BJ (cell line): ENCODE results near the gene UBASH3A. TPM values are rescaled to one million over a fixed set of nuclear protein-coding genes. Genes with fewer than 3 reads are reported as not detected.

Experiments
- CTCF ChIA-PET: fragments of 350-600 bp; formaldehyde crosslinking; extraction: SDS; loops from one replicate; lab custom pipeline; 2021; ENCODE audit warnings: antibody characterized with exemption, inconsistent platforms; lab: Yijun Ruan, JAX
- POLR2A ChIA-PET: fragments of 300-600 bp; sonication (Branson Sonifier 250); formaldehyde crosslinking; extraction: SDS; loops from one replicate; lab custom pipeline; 2021; ENCODE audit warnings: antibody characterized with exemption; lab: Charles Lee
- DNase-seq: peaks from one replicate; pipeline ENCODE4 v3.0.0-alpha.2; 2011; ENCODE audit warnings: low read depth
- H3K27me3 ChIP-seq: 2 replicates; pipeline ENCODE4 v1.6.0; 2011; ENCODE audit warnings: low read length; ENCODE audit not compliant: control insufficient read depth, insufficient read depth
- H3K36me3 ChIP-seq: 2 replicates; pipeline ENCODE4 v1.5.1; 2011; ENCODE audit warnings: low read length; ENCODE audit not compliant: control insufficient read depth, insufficient read depth
- H3K4me3 ChIP-seq: 2 replicates; pipeline ENCODE4 v1.5.1; 2011; ENCODE audit warnings: low read depth, mild to moderate bottlenecking, control low read depth, low read length
- CTCF ChIP-seq: IDR thresholded peaks from 2 replicates; pipeline ENCODE4 v1.5.1; 2011; ENCODE audit warnings: low read depth, mild to moderate bottlenecking, control low read depth, inconsistent platforms, low read length, moderate library complexity; ENCODE audit not compliant: insufficient read depth
- polyA plus RNA-seq: library from polyadenylated mRNA; depleted of rRNA; stranded (reverse); fragments of >200 nt; gene quantifications from 2 replicates; pipeline ENCODE4 v1.2.3, GENCODE V29; 2011

The UBASH3A gene
- polyA plus RNA-seq, 1 experiment: not detected

DNA sequence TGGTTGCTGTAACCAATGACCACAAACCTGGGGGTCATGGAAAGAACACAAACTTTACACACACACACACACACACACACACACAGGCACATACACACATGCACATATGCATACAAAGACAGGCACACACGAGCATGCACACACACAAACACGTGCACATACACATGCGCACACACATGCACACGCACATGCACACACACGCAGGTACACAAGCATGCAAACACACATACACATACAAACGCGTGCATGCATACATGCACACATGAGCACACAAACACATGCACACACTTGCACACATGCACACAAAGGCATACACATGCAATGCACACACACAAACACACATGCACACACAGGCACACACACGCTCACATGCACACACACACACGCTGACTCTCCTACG, 44.0 kb downstream of the UBASH3A start:
- ChIA-PET CTCF (no interaction called here), POLR2A (no interaction called here)
- no peaks in the 10 kb centered on the region for H3K27me3 ChIP-seq
- no peak for TF ChIP-seq CTCF
- no peak for DNase-seq
- no peak overlapping the region for H3K4me3 ChIP-seq
- H3K36me3 ChIP-seq: no peaks in the 10 kb centered on the region

DNA sequence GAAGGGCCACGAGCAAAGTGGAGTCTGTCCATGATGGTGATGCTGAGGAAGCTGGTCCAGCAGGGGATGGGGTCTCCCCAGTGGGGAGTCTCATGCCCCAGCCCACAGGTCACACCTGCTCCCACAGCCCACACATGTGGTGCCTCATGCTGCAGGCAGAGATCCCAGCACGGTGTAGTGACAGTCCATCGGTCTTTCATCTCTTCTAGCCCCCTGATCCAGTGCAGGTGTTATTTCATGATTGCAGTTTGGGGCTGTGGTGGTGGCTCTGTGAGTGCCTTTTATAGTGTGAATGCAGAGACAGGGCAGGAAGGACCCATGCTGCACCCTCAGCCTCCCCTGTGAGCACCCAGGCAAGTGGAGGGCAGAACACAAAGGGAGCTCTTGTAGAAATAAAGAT, 45.0 kb downstream of the UBASH3A start:
- Histone ChIP-seq H3K27me3 (no peaks in the 10 kb centered on the region), H3K36me3 (no peaks in the 10 kb centered on the region), H3K4me3 (no peak overlapping the region)
- CTCF ChIA-PET: no interaction called here
- no peak for DNase-seq
- no peak for TF ChIP-seq CTCF
- POLR2A ChIA-PET: no interaction called here

GRCh38 chr21:42451941-42452340, 48.2 kb downstream of the UBASH3A start:
- ChIA-PET CTCF (no interaction called here), POLR2A (no interaction called here)
- TF ChIP-seq CTCF: no peak
- H3K4me3 ChIP-seq: no peak overlapping the region
- H3K36me3 ChIP-seq: no peaks in the 10 kb centered on the region
- DNase-seq: no peak
- H3K27me3 ChIP-seq: no peaks in the 10 kb centered on the region; the same call in 1 of the 2 replicates

DNA sequence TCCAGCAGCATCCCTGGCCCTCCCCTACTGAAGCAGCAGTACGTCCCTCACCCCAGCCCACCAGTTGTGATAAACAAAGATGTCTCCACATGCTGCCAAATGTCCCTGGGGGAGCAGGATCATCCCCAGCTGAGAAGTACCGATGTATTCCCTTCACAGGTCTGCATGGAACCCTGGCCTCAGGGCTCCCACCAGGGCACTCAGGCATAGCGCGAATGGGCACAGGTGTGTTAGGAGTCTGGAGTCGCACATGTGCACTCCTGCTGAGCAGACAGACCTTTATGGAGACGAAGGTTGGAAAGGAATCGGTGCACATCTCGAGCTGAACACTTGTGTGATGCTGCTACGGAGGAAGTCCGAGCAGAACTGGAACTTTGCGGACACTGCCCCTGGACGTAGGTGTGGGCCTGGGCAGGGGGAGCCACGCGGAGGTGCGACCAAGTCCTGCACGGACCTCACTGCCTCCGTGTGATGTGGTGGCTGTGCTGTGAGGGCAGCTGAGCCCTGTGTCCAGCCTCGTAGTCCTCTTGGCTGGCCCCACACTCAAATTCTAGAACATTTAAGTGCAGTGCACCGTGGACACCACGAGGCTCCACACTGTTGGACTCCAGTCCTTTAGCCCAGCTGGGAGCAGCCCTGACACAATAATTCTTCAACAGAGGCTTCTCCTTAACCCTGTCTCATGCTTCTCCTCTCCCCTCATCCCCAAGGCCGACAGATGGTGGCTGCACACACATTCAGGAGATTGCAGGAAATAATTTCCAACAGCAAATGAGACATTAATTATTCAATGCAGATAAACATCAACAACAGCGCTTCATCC, 48.9 kb downstream of the UBASH3A start:
- Histone ChIP-seq H3K36me3 (no peaks in the 10 kb centered on the region), H3K4me3 (no peak overlapping the region), H3K27me3 (no peaks in the 10 kb centered on the region; the same call in 1 of the 2 replicates)
- no peak for DNase-seq
- TF ChIP-seq CTCF: no peak
- POLR2A ChIA-PET: no interaction called here
- CTCF ChIA-PET: no interaction called here

DNA sequence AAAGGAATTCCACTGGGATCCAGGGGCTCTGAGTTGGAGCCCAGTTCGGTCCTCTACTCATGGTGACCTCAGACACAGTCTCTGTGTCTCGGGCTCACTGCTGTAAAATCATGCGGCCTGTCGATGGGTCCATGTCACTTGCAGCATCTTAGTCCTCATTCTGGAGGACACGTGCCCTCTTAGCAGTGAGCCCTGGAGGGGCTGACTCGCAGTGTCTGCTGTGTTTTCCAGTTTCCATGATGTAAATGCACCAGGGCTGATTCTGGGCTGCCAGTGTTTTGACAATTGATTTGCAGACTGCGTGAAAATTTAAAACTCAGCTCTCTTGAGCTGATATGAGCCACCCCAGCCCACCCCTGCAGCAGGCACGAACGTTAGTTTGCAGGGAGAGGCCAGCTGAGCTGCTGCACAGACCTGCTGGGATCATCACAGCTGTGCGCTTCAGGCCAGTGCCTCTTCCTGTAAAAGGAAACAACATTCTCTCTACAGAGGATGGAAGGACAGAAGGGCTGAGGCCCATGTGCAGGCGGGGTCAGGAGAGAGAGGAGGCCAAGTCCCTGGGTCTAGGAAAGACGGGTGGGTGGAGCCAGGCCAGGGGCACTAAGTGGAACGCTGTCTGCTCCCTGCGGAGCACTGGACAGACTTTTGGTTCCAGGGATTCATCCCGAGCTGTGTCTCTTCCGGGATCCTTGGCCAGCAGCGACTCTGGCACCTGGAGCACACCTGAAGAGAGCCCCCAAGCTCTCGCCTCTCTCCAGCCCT, 49.7 kb downstream of the UBASH3A start:
- H3K36me3 ChIP-seq: no peaks in the 10 kb centered on the region
- ChIA-PET CTCF (interaction anchor here (0.6 kb wide), 1 partner anchor 382 kb away, joined by 3 read pairs; no protein-coding TSS in a partner anchor), POLR2A (no interaction called here)
- H3K4me3 ChIP-seq: no peak overlapping the region
- no peak for DNase-seq
- no peaks in the 10 kb centered on the region; the same call in 1 of the 2 replicates for H3K27me3 ChIP-seq
- no peak for TF ChIP-seq CTCF
